ENCODE results near the gene CACNA1G. TPM values are rescaled to one million over a fixed set of nuclear protein-coding genes. Genes with fewer than 3 reads are reported as not detected.

Gene CACNA1G
- total RNA-seq, 1 experiment from 2014 or later = 0.04 TPM

DNA sequence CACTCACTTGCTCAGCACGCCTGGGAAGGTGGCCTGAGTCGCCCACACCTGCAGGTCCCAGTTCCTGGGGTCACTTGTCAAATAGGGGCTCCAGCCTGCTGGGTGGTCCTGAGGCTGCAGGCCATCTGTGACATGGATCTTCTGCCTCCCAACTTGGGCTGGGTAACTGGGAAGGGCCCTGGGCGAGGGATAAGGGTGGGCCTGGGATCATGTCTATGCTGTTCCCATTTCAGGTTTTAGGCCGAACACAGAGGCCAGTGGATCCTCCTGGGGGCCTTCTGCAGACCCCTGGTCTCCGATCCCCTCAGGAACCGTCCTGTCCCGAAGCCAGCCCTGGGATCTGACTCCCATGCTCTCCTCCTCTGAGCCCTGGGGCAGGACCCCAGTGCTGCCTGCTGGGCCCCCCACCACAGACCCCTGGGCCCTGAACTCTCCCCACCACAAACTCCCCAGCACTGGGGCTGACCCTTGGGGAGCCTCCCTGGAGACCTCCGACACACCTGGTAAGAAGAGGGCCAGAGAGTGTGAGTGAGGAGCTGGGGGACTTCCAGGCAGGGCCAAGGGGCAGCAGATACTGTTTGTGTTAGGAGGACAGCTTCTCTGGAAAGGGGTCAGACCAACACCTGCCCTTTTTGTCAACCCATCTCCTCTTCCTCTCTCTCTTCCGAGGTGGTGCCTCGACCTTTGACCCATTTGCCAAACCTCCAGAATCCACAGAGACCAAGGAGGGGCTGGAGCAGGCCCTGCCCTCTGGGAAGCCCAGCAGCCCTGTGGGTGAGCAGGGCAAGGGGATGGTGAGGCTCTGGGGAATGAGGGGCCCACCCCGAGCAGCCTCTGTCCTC lies 19.7 kb upstream of the CACNA1G start:
- intact Hi-C loops (cut with micrococcal nuclease) = no loop called here

GRCh38 chr17:50541402-50541715 lies 19.2 kb upstream of the CACNA1G start:
- no peaks in the 10 kb centered on the region for H3K27me3 ChIP-seq (ENCODE audit: low read length)
- peak overlapping the region; percentile 71 for H3K4me3 ChIP-seq (ENCODE audit: low read length)
- H3K79me2 ChIP-seq (ENCODE audit: low read length) = peaks cover 3% of the 10 kb centered on the region
- peak overlapping the region; percentile 82; the same call in 1 of the 2 replicates for H2AFZ ChIP-seq (ENCODE audit: low read length)
- BruUV-seq (replicated peaks) = TSS peak; percentile 61
- peaks cover 9% of the 10 kb centered on the region; the same call in 1 of the 2 replicates for H3K36me3 ChIP-seq (ENCODE audit: low read depth, low read length)
- intact Hi-C loops (cut with micrococcal nuclease) = no loop called here
- H3K27ac ChIP-seq (ENCODE audit: low read length) = peak overlapping the region; percentile 84
- ChIA-PET CTCF (interaction anchor here (0.6 to 1.2 kb wide), 2 partner anchors 85 to 153 kb away, joined by 3 to 5 read pairs; no protein-coding TSS in a partner anchor), POLR2A (ENCODE audit: unreplicated experiment) (interaction anchor here (0.6 to 0.7 kb wide), 2 partner anchors 156 to 185 kb away, joined by 3 read pairs; no protein-coding TSS in a partner anchor)
- H3K4me2 ChIP-seq (ENCODE audit: low read length) = peak overlapping the region; percentile 89
- H3K4me1 ChIP-seq (ENCODE audit: insufficient read depth, low read length) = peaks cover 25% of the 10 kb centered on the region
- no peak for TF ChIP-seq EZH2phosphoT487 (IDR thresholded peaks at IDR 0.05; ENCODE audit: borderline replicate concordance, low read length)
- no peak for TF ChIP-seq EZH2 (IDR thresholded peaks at IDR 0.05; ENCODE audit: low read length, unreplicated experiment)
- TF ChIP-seq, protein P1, sequence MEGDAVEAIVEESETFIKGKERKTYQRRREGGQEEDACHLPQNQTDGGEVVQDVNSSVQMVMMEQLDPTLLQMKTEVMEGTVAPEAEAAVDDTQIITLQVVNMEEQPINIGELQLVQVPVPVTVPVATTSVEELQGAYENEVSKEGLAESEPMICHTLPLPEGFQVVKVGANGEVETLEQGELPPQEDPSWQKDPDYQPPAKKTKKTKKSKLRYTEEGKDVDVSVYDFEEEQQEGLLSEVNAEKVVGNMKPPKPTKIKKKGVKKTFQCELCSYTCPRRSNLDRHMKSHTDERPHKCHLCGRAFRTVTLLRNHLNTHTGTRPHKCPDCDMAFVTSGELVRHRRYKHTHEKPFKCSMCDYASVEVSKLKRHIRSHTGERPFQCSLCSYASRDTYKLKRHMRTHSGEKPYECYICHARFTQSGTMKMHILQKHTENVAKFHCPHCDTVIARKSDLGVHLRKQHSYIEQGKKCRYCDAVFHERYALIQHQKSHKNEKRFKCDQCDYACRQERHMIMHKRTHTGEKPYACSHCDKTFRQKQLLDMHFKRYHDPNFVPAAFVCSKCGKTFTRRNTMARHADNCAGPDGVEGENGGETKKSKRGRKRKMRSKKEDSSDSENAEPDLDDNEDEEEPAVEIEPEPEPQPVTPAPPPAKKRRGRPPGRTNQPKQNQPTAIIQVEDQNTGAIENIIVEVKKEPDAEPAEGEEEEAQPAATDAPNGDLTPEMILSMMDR (conservative IDR thresholded peaks at IDR 0.05; ENCODE audit: low read depth, low read length) = no peak
- no peaks in the 10 kb centered on the region for H3K9me3 ChIP-seq (ENCODE audit: low read length)
- peak overlapping the region; percentile 81; the same call in 1 of the 2 replicates for H3K9ac ChIP-seq (ENCODE audit: low read length)
- ATAC-seq (no peak), DNase-seq (no peak)
- no peaks in the 10 kb centered on the region for H3K9me2 ChIP-seq (replicated peaks; ENCODE audit: low read length)
- no peaks in the 10 kb centered on the region for H4K20me1 ChIP-seq (ENCODE audit: low read length)
- H3F3A ChIP-seq (ENCODE audit: low read length, unreplicated experiment) = no peaks in the 10 kb centered on the region

More for the DNA sequence above, 19.7 kb upstream of the CACNA1G start:
- Histone ChIP-seq H3K4me1 (ENCODE audit: insufficient read depth, low read length) (peaks cover 25% of the 10 kb centered on the region), H4K20me1 (ENCODE audit: low read length) (no peaks in the 10 kb centered on the region), H3K4me3 (ENCODE audit: low read length) (no peak overlapping the region), H3K9ac (ENCODE audit: low read length) (no peak overlapping the region), H2AFZ (ENCODE audit: low read length) (no peak overlapping the region), H3K9me2 (replicated peaks; ENCODE audit: low read length) (no peaks in the 10 kb centered on the region), H3K27ac (ENCODE audit: low read length) (no peak overlapping the region), H3F3A (ENCODE audit: low read length, unreplicated experiment) (no peaks in the 10 kb centered on the region), H3K4me2 (ENCODE audit: low read length) (0 out of 2 replicates have a peak overlapping the region, but pooled peaks have one; percentile 89), H3K9me3 (ENCODE audit: low read length) (no peaks in the 10 kb centered on the region), H3K79me2 (ENCODE audit: low read length) (peaks cover 9% of the 10 kb centered on the region), H3K27me3 (ENCODE audit: low read length) (no peaks in the 10 kb centered on the region), H3K36me3 (ENCODE audit: low read depth, low read length) (peaks cover 11% of the 10 kb centered on the region; the same call in 1 of the 2 replicates)
- BruUV-seq (replicated peaks) = no TSS peak
- ChIA-PET CTCF (no interaction called here), POLR2A (ENCODE audit: unreplicated experiment) (interaction anchor here (0.7 kb wide), 1 partner anchor 156 kb away, joined by 3 read pairs; no protein-coding TSS in a partner anchor)
- DNase-seq = no peak
- no peak for ATAC-seq
- TF ChIP-seq, protein P1 (conservative IDR thresholded peaks at IDR 0.05; ENCODE audit: low read depth, low read length) = no peak
- no peak for TF ChIP-seq EZH2 (IDR thresholded peaks at IDR 0.05; ENCODE audit: low read length, unreplicated experiment)
- no peak for TF ChIP-seq EZH2phosphoT487 (IDR thresholded peaks at IDR 0.05; ENCODE audit: borderline replicate concordance, low read length)

All from PC-3 (cell line).